Measurements from ENCODE around the gene DGKD.

GRCh38 chr2:233445152-233445830, 91.0 kb downstream of the DGKD start:
- TF ChIP-seq CTCF (IDR thresholded peaks at IDR 0.05) (no peak), POLR2A (IDR thresholded peaks at IDR 0.05) (no peak)
